Adrenal gland (tissue), 5 donors: Measurements from ENCODE around the gene THOC3.
"Not testable (repeated sequence)": the region's sequence is repeated elsewhere in the genome, so short reads cannot be mapped to it uniquely, and the experiment has no call there.

ENCODE experiments used
- CTCF ChIP-seq, 6 experiments: fragments of 450-650 bp in 4 of 6; fragments of 200-600 bp in 2 of 6; sonication (generic) in 1 of 6; IDR thresholded peaks; 1 replicate in 5 of 6; 2 replicates in 1 of 6; pipeline versions ENCODE4 v1.5.1 to v1.8.0; 2016 to 2021; ENCODE audit warnings: antibody characterized with exemption in 6 of 6, mild to moderate bottlenecking in 2 of 6, moderate library complexity in 1 of 6
- POLR2A ChIP-seq, 2 donors: fragments of 450-650 bp; IDR thresholded peaks; one replicate each; pipeline ENCODE4 v1.6.1; 2017; ENCODE audit warnings: antibody characterized with exemption in 2 of 2, mild to moderate bottlenecking in 2 of 2, moderate library complexity in 1 of 2
- donor health status: DM: no; HTN: no; CAD: no.

- TF ChIP-seq POLR2A, CTCF (IDR thresholded peaks at IDR 0.05): not testable (repeated sequence)
Observed at GRCh38 chr5:176014360-176014759, 46.2 kb upstream of the THOC3 start.
